Astrocyte (in vitro differentiated cells and primary cell): ENCODE data around the gene CACNA1C.

Source experiments
- EZH2 ChIP-seq: IDR thresholded peaks from 2 replicates; pipeline ENCODE4 v1.6.1; 2012; ENCODE audit warnings: mild to moderate bottlenecking, low read length, inconsistent platforms; ENCODE audit not compliant: insufficient read depth
- TF ChIP-seq, protein P1 (sequence below): IDR thresholded peaks from 2 replicates; pipeline ENCODE4 v1.5.1; 2011; ENCODE audit warnings: low read depth, mild to moderate bottlenecking, inconsistent platforms, low read length, moderate library complexity; ENCODE audit not compliant: insufficient read depth

DNA sequence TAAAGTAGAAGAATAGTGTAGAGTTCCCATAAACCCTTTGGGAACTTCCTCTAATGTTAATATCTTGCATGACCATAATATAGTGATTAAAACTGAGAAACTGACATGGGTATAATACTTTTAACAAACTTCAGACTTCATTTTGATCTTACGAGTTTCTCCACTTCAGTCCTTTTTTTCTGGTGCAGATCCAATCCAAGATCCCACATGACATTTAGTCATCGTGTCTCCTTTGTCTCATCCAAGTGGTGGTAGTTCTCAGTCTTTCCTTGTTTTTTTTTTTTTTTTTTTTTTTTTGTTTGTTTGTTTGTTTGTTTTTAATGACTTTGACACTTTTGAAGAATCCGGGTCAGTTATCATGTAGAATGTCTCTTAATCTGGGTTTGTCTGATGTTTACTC is 179.2 kb downstream of the CACNA1C start:
- TF ChIP-seq, protein P1, sequence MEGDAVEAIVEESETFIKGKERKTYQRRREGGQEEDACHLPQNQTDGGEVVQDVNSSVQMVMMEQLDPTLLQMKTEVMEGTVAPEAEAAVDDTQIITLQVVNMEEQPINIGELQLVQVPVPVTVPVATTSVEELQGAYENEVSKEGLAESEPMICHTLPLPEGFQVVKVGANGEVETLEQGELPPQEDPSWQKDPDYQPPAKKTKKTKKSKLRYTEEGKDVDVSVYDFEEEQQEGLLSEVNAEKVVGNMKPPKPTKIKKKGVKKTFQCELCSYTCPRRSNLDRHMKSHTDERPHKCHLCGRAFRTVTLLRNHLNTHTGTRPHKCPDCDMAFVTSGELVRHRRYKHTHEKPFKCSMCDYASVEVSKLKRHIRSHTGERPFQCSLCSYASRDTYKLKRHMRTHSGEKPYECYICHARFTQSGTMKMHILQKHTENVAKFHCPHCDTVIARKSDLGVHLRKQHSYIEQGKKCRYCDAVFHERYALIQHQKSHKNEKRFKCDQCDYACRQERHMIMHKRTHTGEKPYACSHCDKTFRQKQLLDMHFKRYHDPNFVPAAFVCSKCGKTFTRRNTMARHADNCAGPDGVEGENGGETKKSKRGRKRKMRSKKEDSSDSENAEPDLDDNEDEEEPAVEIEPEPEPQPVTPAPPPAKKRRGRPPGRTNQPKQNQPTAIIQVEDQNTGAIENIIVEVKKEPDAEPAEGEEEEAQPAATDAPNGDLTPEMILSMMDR, result no peak
- TF ChIP-seq EZH2, result no peak
